ENCODE measurements around the gene LYSET. TPM values are rescaled to one million over a fixed set of nuclear protein-coding genes. Genes with fewer than 3 reads are reported as not detected.

Gene LYSET
- total and polyA plus RNA-seq, 2 donors (not counting 1 experiment from before 2014, with no cell fraction given), result 11.1 to 18.8 TPM

GRCh38 chr14:93146119-93146518, 39.0 kb upstream of the LYSET start:
- TF ChIP-seq CTCF (IDR thresholded peaks at IDR 0.05) (no peak), EZH2 (IDR thresholded peaks at IDR 0.05; ENCODE audit: borderline replicate concordance, insufficient read depth, low read depth, low read length, poor library complexity, severe bottlenecking) (no peak)
- Histone ChIP-seq H3K79me2 (ENCODE audit: control insufficient read depth, insufficient read depth, low read length) (no peaks in the 10 kb centered on the region), H3K4me3 (ENCODE audit: control extremely low read depth in 1 of 5, extremely low read depth in 1 of 5, insufficient read depth in 1 of 5, low read depth in 2 of 5, low read length in 4 of 5) (no peak overlapping the region), H2AFZ (ENCODE audit: insufficient read depth, low read depth, low read length, poor library complexity, severe bottlenecking) (no peak overlapping the region), H3K36me3 (replicated peaks in 1 of 2; ENCODE audit: control extremely low read depth in 1 of 2, control insufficient read depth in 1 of 2, extremely low read depth in 1 of 2, insufficient read depth in 2 of 2, low read length in 1 of 2) (no peaks in the 10 kb centered on the region), H3K27me3 (replicated peaks in 1 of 4; ENCODE audit: control extremely low read depth in 1 of 4, control insufficient read depth in 3 of 4, insufficient read depth in 4 of 4, low read length in 3 of 4) (no peaks in the 10 kb centered on the region), H3K4me2 (replicated peaks; ENCODE audit: low read depth, low read length, poor library complexity, severe bottlenecking) (no peak overlapping the region), H3K9ac (ENCODE audit: low read length) (no peak overlapping the region), H3K4me1 (ENCODE audit: control insufficient read depth in 2 of 2, insufficient read depth in 2 of 2, low read length in 2 of 2) (no peaks in the 10 kb centered on the region), H4K20me1 (ENCODE audit: control insufficient read depth, insufficient read depth, low read length, poor library complexity, severe bottlenecking) (no peaks in the 10 kb centered on the region), H3K9me3 (ENCODE audit: control extremely low read depth in 1 of 3, control insufficient read depth in 2 of 3, insufficient read depth in 1 of 3, low read length in 2 of 3) (no peaks in the 10 kb centered on the region), H3K27ac (ENCODE audit: low read length in 2 of 2) (no peak overlapping the region)
- WGBS (ENCODE audit: insufficient coverage), result 73% methylated on average over 8 of the region's 9 CpGs
- Mint-ChIP-seq H3K27me3 (peaks cover 4% of the 10 kb centered on the region), H3K4me3 (no peak overlapping the region), H3K9me3 (ENCODE audit: insufficient read depth) (no peaks in the 10 kb centered on the region), H3K27ac (no peak overlapping the region), H3K4me1 (no peaks in the 10 kb centered on the region)
- ATAC-seq (ENCODE audit: low read depth), result no peak
- intact Hi-C loops (cut with micrococcal nuclease), result no loop called here
- no peak for DNase-seq
- ChIA-PET CTCF (interaction anchor here (1.3 to 1.8 kb wide), 2 partner anchors 14 to 194 kb away, joined by 3 to 5 read pairs; no protein-coding TSS in a partner anchor), POLR2A (no interaction called here)

- Histone ChIP-seq H3K4me3 (ENCODE audit: control extremely low read depth in 1 of 5, extremely low read depth in 1 of 5, insufficient read depth in 1 of 5, low read depth in 2 of 5, low read length in 4 of 5) (no peak overlapping the region), H4K20me1 (ENCODE audit: control insufficient read depth, insufficient read depth, low read length, poor library complexity, severe bottlenecking) (no peaks in the 10 kb centered on the region), H3K9me3 (ENCODE audit: control extremely low read depth in 1 of 3, control insufficient read depth in 2 of 3, insufficient read depth in 1 of 3, low read length in 2 of 3) (no peaks in the 10 kb centered on the region), H3K4me2 (replicated peaks; ENCODE audit: low read depth, low read length, poor library complexity, severe bottlenecking) (no peak overlapping the region), H3K27ac (ENCODE audit: low read length in 2 of 2) (no peak overlapping the region), H2AFZ (ENCODE audit: insufficient read depth, low read depth, low read length, poor library complexity, severe bottlenecking) (no peak overlapping the region), H3K27me3 (replicated peaks in 1 of 4; ENCODE audit: control extremely low read depth in 1 of 4, control insufficient read depth in 3 of 4, insufficient read depth in 4 of 4, low read length in 3 of 4) (peaks cover 0 to 3% (median 0%) of the 10 kb centered on the region in 4 experiments), H3K79me2 (ENCODE audit: control insufficient read depth, insufficient read depth, low read length) (no peaks in the 10 kb centered on the region), H3K9ac (ENCODE audit: low read length) (no peak overlapping the region), H3K4me1 (ENCODE audit: control insufficient read depth in 2 of 2, insufficient read depth in 2 of 2, low read length in 2 of 2) (no peaks in the 10 kb centered on the region), H3K36me3 (replicated peaks in 1 of 2; ENCODE audit: control extremely low read depth in 1 of 2, control insufficient read depth in 1 of 2, extremely low read depth in 1 of 2, insufficient read depth in 2 of 2, low read length in 1 of 2) (no peaks in the 10 kb centered on the region)
- POLR2A ChIA-PET, result no interaction called here
- CTCF ChIA-PET, result interaction anchor here (1.0 kb wide), 1 partner anchor 21 kb away, joined by 3 read pairs; no protein-coding TSS in a partner anchor
- 97% methylated on average over 8 of the region's 8 CpGs for WGBS (ENCODE audit: insufficient coverage)
- Mint-ChIP-seq H3K27ac (no peak overlapping the region), H3K27me3 (peaks cover 6% of the 10 kb centered on the region), H3K4me1 (no peaks in the 10 kb centered on the region), H3K9me3 (ENCODE audit: insufficient read depth) (no peaks in the 10 kb centered on the region), H3K4me3 (no peak overlapping the region)
- intact Hi-C loops (cut with micrococcal nuclease), result no loop called here
- ATAC-seq (ENCODE audit: low read depth) (no peak), DNase-seq (no peak)
- no peak for TF ChIP-seq EZH2 (IDR thresholded peaks at IDR 0.05; ENCODE audit: borderline replicate concordance, insufficient read depth, low read depth, low read length, poor library complexity, severe bottlenecking)
- TF ChIP-seq CTCF (IDR thresholded peaks at IDR 0.05), result no peak
Observed at GRCh38 chr14:93148979-93149378, 36.1 kb upstream of the LYSET start.

Measured in B cell (primary cell).